ENCODE data around the gene OR5K1.

DNA sequence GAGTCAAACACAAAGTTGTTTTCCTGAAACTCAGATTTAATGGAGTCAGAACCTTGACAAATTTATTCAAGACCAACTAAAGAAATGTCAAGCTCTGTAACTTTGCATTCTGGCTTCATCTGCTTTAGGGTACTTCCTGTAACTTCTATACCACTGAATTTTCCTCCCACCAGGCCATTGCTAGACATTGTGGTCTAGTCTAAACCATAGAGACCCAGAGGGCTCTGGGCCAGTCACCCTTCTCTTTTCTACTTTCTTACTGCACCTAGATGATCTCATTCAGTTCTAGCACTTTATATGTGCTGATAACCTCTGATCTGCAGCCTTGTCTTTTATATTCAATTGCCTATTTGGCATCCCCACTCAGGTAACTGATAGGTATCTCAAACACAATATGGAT, 2.8 kb upstream of the OR5K1 start:
- TF ChIP-seq, protein P1, sequence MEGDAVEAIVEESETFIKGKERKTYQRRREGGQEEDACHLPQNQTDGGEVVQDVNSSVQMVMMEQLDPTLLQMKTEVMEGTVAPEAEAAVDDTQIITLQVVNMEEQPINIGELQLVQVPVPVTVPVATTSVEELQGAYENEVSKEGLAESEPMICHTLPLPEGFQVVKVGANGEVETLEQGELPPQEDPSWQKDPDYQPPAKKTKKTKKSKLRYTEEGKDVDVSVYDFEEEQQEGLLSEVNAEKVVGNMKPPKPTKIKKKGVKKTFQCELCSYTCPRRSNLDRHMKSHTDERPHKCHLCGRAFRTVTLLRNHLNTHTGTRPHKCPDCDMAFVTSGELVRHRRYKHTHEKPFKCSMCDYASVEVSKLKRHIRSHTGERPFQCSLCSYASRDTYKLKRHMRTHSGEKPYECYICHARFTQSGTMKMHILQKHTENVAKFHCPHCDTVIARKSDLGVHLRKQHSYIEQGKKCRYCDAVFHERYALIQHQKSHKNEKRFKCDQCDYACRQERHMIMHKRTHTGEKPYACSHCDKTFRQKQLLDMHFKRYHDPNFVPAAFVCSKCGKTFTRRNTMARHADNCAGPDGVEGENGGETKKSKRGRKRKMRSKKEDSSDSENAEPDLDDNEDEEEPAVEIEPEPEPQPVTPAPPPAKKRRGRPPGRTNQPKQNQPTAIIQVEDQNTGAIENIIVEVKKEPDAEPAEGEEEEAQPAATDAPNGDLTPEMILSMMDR (conservative IDR thresholded peaks at IDR 0.05; ENCODE audit: low read depth, low read length): no peak
- TF ChIP-seq EZH2 (IDR thresholded peaks at IDR 0.05; ENCODE audit: borderline replicate concordance, low read depth, low read length, poor library complexity, severe bottlenecking): no peak

All from A673 (cell line).